ENCODE results near the gene DLGAP1.

DNA sequence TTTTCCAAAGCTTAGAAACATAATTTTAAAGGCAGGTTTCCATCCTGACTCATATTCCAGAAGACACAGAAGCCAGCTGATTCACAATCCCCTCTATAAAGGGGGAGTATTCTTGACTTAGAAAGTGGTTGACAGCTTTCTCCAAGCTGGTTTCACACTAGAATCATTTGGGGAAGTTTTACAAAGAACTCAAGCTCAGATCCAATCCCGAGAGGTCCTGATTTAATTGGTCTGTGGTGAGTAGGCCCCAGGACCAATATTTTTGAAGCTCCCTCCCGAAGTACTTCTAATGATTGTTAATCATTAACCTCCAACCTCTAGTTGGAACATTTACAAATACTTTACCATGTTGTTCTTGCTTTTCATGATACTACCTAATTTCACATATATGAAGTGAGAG is 184.1 kb downstream of the DLGAP1 start:
- TF ChIP-seq, protein P1, sequence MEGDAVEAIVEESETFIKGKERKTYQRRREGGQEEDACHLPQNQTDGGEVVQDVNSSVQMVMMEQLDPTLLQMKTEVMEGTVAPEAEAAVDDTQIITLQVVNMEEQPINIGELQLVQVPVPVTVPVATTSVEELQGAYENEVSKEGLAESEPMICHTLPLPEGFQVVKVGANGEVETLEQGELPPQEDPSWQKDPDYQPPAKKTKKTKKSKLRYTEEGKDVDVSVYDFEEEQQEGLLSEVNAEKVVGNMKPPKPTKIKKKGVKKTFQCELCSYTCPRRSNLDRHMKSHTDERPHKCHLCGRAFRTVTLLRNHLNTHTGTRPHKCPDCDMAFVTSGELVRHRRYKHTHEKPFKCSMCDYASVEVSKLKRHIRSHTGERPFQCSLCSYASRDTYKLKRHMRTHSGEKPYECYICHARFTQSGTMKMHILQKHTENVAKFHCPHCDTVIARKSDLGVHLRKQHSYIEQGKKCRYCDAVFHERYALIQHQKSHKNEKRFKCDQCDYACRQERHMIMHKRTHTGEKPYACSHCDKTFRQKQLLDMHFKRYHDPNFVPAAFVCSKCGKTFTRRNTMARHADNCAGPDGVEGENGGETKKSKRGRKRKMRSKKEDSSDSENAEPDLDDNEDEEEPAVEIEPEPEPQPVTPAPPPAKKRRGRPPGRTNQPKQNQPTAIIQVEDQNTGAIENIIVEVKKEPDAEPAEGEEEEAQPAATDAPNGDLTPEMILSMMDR (IDR thresholded peaks at IDR 0.05): no peak
- TF ChIP-seq POLR2A (IDR thresholded peaks at IDR 0.05): no peak
